PC-9 (cell line): Measurements from ENCODE around the gene GAGE1. TPM values are rescaled to one million over a fixed set of nuclear protein-coding genes. Genes with fewer than 3 reads are reported as not detected.
"Not testable (repeated sequence)": the region's sequence is repeated elsewhere in the genome, so short reads cannot be mapped to it uniquely, and the experiment has no call there.

Experiments
- Bru-seq: library from RNA; stranded (reverse); fragments of 400-500 nt; gene quantifications from one replicate; lab custom pipeline; 2021; lab: Mats Ljungman, UMichigan
- BruChase-seq, 2 experiments: library from RNA; stranded (reverse); fragments of 400-500 nt; gene quantifications; one replicate each; lab custom pipeline; 2021; lab: Mats Ljungman, UMichigan
- BruUV-seq: library from RNA; stranded (reverse); fragments of 400-500 nt; replicated peaks from 2 replicates; lab custom pipeline; 2021; lab: Mats Ljungman, UMichigan
- CTCF ChIA-PET: fragments of 300-600 bp; sonication (Branson Sonifier 250); formaldehyde crosslinking; loops from one replicate; lab custom pipeline; 2022; ENCODE audit warnings: antibody characterized with exemption; lab: Charles Lee
- POLR2A ChIA-PET: fragments of 300-600 bp; sonication (Branson Sonifier 250); formaldehyde crosslinking; loops from one replicate; lab custom pipeline; 2022; ENCODE audit warnings: antibody characterized with exemption; ENCODE audit not compliant: unreplicated experiment; lab: Charles Lee
- DNase-seq, 2 experiments: peaks; one replicate each; pipeline versions ENCODE4 v3.0.0 to v3.0.0-alpha.2; 2015 to 2022; ENCODE audit warnings: mixed read lengths in 1 of 2
- H2AFZ ChIP-seq: fragments of 200-600 bp; sonication (generic); 2 replicates; pipeline ENCODE4 v1.8.1; 2017; ENCODE audit warnings: antibody characterized with exemption
- H3F3A ChIP-seq: fragments of 200-600 bp; sonication (generic); 2 replicates; pipeline ENCODE4 v1.8.1; 2017; ENCODE audit warnings: antibody characterized with exemption, mild to moderate bottlenecking, low read depth; ENCODE audit not compliant: insufficient read depth
- H3K27ac ChIP-seq: fragments of 200-600 bp; sonication (generic); 2 replicates; pipeline ENCODE4 v1.6.1; 2016; ENCODE audit warnings: mixed run types
- H3K27me3 ChIP-seq: fragments of 200-600 bp; sonication (generic); 2 replicates; pipeline ENCODE4 v1.6.1; 2016; ENCODE audit warnings: low read depth, mixed run types; ENCODE audit not compliant: insufficient read depth
- H3K36me3 ChIP-seq: fragments of 200-600 bp; sonication (generic); 2 replicates; pipeline ENCODE4 v1.6.1; 2016; ENCODE audit warnings: low read depth, mixed run types
- H3K4me1 ChIP-seq: fragments of 200-600 bp; sonication (generic); replicated peaks from 2 replicates; pipeline ENCODE4 v1.6.1; 2016; ENCODE audit warnings: mixed run types; ENCODE audit not compliant: insufficient read depth
- H3K4me2 ChIP-seq: fragments of 200-600 bp; sonication (generic); 2 replicates; pipeline ENCODE4 v1.6.1; 2017; ENCODE audit warnings: mixed run types
- H3K4me3 ChIP-seq: fragments of 200-600 bp; sonication (generic); 2 replicates; pipeline ENCODE4 v1.6.1; 2016; ENCODE audit warnings: mixed run types
- H3K79me2 ChIP-seq: fragments of 200-600 bp; sonication (generic); 2 replicates; pipeline ENCODE4 v1.6.1; 2017; ENCODE audit warnings: low read depth, mixed run types
- H3K9me2 ChIP-seq: fragments of 200-600 bp; sonication (generic); 2 replicates; pipeline ENCODE4 v1.8.1; 2017; ENCODE audit warnings: mild to moderate bottlenecking; ENCODE audit not compliant: insufficient read depth
- H3K9me3 ChIP-seq: fragments of 200-600 bp; sonication (generic); 2 replicates; pipeline ENCODE4 v1.8.1; 2016; ENCODE audit warnings: low read depth; ENCODE audit not compliant: insufficient read depth
- H4K20me1 ChIP-seq: fragments of 200-600 bp; sonication (generic); 2 replicates; pipeline ENCODE4 v1.8.1; 2017; ENCODE audit not compliant: insufficient read depth
- intact Hi-C: fragments of 100-400 bp; cut with micrococcal nuclease; formaldehyde crosslinking; loops from one replicate; pipeline ENCODE4 v1.10.0; 2022; ENCODE audit not compliant: unreplicated experiment
- long read RNA-seq: library from polyadenylated mRNA; stranded (forward); transcript quantifications from one replicate; pipeline ENCODE4 v2.0.0, GENCODE V29; 2022
- total RNA-seq: library from RNA; stranded (reverse); gene quantifications from 2 replicates; pipeline ENCODE4 v1.2.3, GENCODE V29; 2021

The GAGE1 gene, protein sequence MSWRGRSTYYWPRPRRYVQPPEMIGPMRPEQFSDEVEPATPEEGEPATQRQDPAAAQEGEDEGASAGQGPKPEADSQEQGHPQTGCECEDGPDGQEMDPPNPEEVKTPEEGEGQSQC
- total RNA-seq (not detected in 2 replicates), Bru-seq, nascent RNA (not detected), BruChase-seq, experiment 1, labeled RNA remaining after a 2-hour chase (not detected), BruChase-seq, experiment 2, labeled RNA remaining after a 6-hour chase (not detected)
- long read RNA-seq: 0 reads

DNA sequence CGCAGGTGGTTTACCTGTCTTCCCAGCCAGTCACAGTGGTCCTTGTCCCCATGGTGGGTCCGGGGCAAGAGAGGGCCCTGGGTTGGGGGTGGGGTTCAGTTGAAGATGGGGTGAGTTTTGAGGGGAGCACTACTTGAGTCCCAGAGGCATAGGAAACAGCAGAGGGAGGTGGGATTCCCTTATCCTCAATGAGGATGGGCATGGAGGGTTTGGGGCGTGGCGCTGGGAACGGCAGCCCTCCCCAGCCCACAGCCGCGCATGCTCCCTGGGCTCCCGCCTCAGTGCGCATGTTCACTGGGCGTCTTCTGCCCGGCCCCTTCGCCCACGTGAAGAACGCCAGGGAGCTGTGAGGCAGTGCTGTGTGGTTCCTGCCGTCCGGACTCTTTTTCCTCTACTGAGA lies at the start of gene GAGE1:
Gene GAGE1, plus strand, starts transcription at position 301 of the 400 bp plus-strand sequence. CDS start 1,155 bp downstream, outside the sequence.
- H3F3A ChIP-seq, H3K36me3 ChIP-seq, H4K20me1 ChIP-seq, H3K4me1 ChIP-seq, H3K4me3 ChIP-seq, intact Hi-C loops, BruUV-seq, H3K9me2 ChIP-seq, DNase-seq, H3K79me2 ChIP-seq, H3K27me3 ChIP-seq, H3K9me3 ChIP-seq, POLR2A ChIA-PET, CTCF ChIA-PET, H3K27ac ChIP-seq, H2AFZ ChIP-seq, H3K4me2 ChIP-seq: not testable (repeated sequence)

DNA sequence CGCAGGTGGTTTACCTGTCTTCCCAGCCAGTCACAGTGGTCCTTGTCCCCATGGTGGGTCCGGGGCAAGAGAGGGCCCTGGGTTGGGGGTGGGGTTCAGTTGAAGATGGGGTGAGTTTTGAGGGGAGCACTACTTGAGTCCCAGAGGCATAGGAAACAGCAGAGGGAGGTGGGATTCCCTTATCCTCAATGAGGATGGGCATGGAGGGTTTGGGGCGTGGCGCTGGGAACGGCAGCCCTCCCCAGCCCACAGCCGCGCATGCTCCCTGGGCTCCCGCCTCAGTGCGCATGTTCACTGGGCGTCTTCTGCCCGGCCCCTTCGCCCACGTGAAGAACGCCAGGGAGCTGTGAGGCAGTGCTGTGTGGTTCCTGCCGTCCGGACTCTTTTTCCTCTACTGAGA lies 47.8 kb upstream of the GAGE1 start, which contains the start of gene GAGE12E:
Gene GAGE12E, plus strand, starts transcription at position 301 of the 400 bp plus-strand sequence. CDS start 1,155 bp downstream, outside the sequence.
- H3K27ac ChIP-seq, H3K4me3 ChIP-seq, BruUV-seq, intact Hi-C loops, POLR2A ChIA-PET, H3K36me3 ChIP-seq, H4K20me1 ChIP-seq, H3K27me3 ChIP-seq, H3K79me2 ChIP-seq, H3K4me1 ChIP-seq, H3K9me2 ChIP-seq, H3K4me2 ChIP-seq, H3K9me3 ChIP-seq, DNase-seq, CTCF ChIA-PET, H3F3A ChIP-seq, H2AFZ ChIP-seq: not testable (repeated sequence)

DNA sequence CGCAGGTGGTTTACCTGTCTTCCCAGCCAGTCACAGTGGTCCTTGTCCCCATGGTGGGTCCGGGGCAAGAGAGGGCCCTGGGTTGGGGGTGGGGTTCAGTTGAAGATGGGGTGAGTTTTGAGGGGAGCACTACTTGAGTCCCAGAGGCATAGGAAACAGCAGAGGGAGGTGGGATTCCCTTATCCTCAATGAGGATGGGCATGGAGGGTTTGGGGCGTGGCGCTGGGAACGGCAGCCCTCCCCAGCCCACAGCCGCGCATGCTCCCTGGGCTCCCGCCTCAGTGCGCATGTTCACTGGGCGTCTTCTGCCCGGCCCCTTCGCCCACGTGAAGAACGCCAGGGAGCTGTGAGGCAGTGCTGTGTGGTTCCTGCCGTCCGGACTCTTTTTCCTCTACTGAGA lies 38.3 kb upstream of the GAGE1 start, which contains the start of gene GAGE12F:
Gene GAGE12F, plus strand, starts transcription at position 301 of the 400 bp plus-strand sequence. CDS start 1,155 bp downstream, outside the sequence.
- POLR2A ChIA-PET, H3K79me2 ChIP-seq, BruUV-seq, H3K4me3 ChIP-seq, intact Hi-C loops, H3K27ac ChIP-seq, H3K4me1 ChIP-seq, H4K20me1 ChIP-seq, H3K27me3 ChIP-seq, H3K4me2 ChIP-seq, H3F3A ChIP-seq, H3K9me3 ChIP-seq, CTCF ChIA-PET, H2AFZ ChIP-seq, DNase-seq, H3K36me3 ChIP-seq, H3K9me2 ChIP-seq: not testable (repeated sequence)

DNA sequence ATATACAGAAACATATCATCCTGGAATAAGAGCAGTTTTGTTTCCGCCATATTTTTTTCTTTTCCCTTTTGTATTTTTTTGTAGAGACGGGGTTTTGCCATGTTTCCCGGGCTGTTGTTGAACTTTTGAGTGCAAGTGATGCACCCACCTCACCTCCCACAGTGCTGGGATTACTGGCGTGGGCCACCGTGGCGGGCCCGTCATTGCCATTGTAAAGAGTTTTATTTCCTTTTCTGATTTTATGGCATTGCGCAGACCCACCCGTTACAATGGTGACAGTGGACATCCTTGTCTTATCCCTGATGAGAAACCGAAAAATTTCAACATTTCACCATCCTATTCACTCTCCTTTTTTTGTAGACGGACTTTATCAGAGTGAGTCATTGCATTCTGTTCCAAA lies 30.1 kb upstream of the GAGE1 start:
- intact Hi-C loops, DNase-seq, H4K20me1 ChIP-seq, H3K36me3 ChIP-seq, BruUV-seq, H3K4me2 ChIP-seq, H3K9me3 ChIP-seq, H3K4me1 ChIP-seq, POLR2A ChIA-PET, H3F3A ChIP-seq, H3K9me2 ChIP-seq, H3K27ac ChIP-seq, H3K27me3 ChIP-seq, H2AFZ ChIP-seq, H3K4me3 ChIP-seq, H3K79me2 ChIP-seq, CTCF ChIA-PET: not testable (repeated sequence)

DNA sequence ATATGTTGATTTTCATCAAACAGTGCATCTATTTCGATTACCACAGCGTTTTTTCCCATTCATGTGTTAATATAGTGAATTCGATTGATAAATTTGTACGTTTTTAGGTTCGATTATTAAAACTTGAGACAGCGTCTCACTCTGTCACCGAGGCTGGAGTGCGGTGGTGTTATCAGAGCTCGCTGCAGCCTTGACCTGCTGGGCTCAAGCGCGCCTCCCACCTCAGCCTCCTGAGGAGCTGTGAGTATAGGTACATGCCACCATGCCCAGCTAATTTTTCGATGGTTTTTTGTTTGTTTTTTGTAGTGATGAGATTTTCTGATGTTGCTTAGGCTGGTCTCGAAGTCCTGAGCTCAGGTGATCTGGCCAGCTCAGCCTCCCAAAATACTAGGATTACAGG lies 29.7 kb upstream of the GAGE1 start:
- H3K36me3 ChIP-seq, BruUV-seq, POLR2A ChIA-PET, H3K9me3 ChIP-seq, intact Hi-C loops, H3K27me3 ChIP-seq, H3K79me2 ChIP-seq, CTCF ChIA-PET, H3K4me2 ChIP-seq, H4K20me1 ChIP-seq, H3K4me3 ChIP-seq, H3K9me2 ChIP-seq, DNase-seq, H3K27ac ChIP-seq, H3K4me1 ChIP-seq, H3F3A ChIP-seq, H2AFZ ChIP-seq: not testable (repeated sequence)

DNA sequence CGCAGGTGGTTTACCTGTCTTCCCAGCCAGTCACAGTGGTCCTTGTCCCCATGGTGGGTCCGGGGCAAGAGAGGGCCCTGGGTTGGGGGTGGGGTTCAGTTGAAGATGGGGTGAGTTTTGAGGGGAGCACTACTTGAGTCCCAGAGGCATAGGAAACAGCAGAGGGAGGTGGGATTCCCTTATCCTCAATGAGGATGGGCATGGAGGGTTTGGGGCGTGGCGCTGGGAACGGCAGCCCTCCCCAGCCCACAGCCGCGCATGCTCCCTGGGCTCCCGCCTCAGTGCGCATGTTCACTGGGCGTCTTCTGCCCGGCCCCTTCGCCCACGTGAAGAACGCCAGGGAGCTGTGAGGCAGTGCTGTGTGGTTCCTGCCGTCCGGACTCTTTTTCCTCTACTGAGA lies 28.7 kb upstream of the GAGE1 start, which contains the start of gene GAGE12G:
Gene GAGE12G, plus strand, starts transcription at position 301 of the 400 bp plus-strand sequence. CDS start 1,155 bp downstream, outside the sequence.
- H2AFZ ChIP-seq, BruUV-seq, H3K36me3 ChIP-seq, POLR2A ChIA-PET, DNase-seq, H3K79me2 ChIP-seq, intact Hi-C loops, H3F3A ChIP-seq, H3K4me2 ChIP-seq, H3K4me3 ChIP-seq, H4K20me1 ChIP-seq, H3K9me3 ChIP-seq, H3K27ac ChIP-seq, H3K27me3 ChIP-seq, H3K4me1 ChIP-seq, H3K9me2 ChIP-seq, CTCF ChIA-PET: not testable (repeated sequence)

DNA sequence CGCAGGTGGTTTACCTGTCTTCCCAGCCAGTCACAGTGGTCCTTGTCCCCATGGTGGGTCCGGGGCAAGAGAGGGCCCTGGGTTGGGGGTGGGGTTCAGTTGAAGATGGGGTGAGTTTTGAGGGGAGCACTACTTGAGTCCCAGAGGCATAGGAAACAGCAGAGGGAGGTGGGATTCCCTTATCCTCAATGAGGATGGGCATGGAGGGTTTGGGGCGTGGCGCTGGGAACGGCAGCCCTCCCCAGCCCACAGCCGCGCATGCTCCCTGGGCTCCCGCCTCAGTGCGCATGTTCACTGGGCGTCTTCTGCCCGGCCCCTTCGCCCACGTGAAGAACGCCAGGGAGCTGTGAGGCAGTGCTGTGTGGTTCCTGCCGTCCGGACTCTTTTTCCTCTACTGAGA lies 19.2 kb upstream of the GAGE1 start, which contains the start of gene GAGE12H:
Gene GAGE12H, plus strand, starts transcription at position 301 of the 400 bp plus-strand sequence. CDS start 1,155 bp downstream, outside the sequence.
- intact Hi-C loops, POLR2A ChIA-PET, H4K20me1 ChIP-seq, DNase-seq, CTCF ChIA-PET, H3K4me1 ChIP-seq, H3F3A ChIP-seq, H3K79me2 ChIP-seq, H3K27me3 ChIP-seq, H2AFZ ChIP-seq, H3K9me3 ChIP-seq, H3K9me2 ChIP-seq, H3K36me3 ChIP-seq, H3K4me3 ChIP-seq, H3K27ac ChIP-seq, H3K4me2 ChIP-seq, BruUV-seq: not testable (repeated sequence)
